Measurements from ENCODE around the gene ALDOB.

DNA sequence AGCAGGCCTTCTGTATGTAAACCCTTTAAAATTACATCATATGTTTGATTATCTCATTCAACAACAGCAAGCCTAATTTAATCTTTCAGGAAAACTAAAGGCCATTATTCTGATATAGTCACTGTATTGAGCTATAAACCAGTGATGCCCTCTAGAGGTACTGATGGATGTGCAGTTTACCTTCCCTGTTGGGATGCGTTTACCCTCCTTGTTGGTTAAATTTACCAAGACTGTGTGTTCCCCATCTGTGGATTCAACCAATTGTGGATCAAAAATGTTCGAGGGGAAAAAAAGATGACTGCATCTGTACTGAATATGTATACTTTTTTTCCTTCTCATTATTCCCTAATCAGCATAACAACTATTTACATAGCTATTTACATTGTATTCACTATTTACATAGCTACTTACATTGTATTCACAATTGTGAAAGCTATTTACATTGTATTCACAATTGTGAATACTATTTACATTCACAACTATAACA lies 47.0 kb downstream of the ALDOB start:
- TF ChIP-seq EZH2 (IDR thresholded peaks at IDR 0.05; ENCODE audit: borderline replicate concordance, insufficient read depth, low read length, poor library complexity, severe bottlenecking), result no peak
- TF ChIP-seq, protein P1, sequence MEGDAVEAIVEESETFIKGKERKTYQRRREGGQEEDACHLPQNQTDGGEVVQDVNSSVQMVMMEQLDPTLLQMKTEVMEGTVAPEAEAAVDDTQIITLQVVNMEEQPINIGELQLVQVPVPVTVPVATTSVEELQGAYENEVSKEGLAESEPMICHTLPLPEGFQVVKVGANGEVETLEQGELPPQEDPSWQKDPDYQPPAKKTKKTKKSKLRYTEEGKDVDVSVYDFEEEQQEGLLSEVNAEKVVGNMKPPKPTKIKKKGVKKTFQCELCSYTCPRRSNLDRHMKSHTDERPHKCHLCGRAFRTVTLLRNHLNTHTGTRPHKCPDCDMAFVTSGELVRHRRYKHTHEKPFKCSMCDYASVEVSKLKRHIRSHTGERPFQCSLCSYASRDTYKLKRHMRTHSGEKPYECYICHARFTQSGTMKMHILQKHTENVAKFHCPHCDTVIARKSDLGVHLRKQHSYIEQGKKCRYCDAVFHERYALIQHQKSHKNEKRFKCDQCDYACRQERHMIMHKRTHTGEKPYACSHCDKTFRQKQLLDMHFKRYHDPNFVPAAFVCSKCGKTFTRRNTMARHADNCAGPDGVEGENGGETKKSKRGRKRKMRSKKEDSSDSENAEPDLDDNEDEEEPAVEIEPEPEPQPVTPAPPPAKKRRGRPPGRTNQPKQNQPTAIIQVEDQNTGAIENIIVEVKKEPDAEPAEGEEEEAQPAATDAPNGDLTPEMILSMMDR (IDR thresholded peaks at IDR 0.05; ENCODE audit: poor library complexity, severe bottlenecking), result no peak
- no peak for TF ChIP-seq RAD21 (conservative IDR thresholded peaks at IDR 0.05)
- no peak for TF ChIP-seq EP300 (conservative IDR thresholded peaks at IDR 0.05; ENCODE audit: poor library complexity, severe bottlenecking)
- no peak for TF ChIP-seq TAF1 (IDR thresholded peaks at IDR 0.05; ENCODE audit: low read depth)
- no peak for TF ChIP-seq SMC3 (conservative IDR thresholded peaks at IDR 0.05; ENCODE audit: poor library complexity)
- no peak for TF ChIP-seq POLR2AphosphoS5 (IDR thresholded peaks at IDR 0.05)
- no peak for TF ChIP-seq MXI1 (conservative IDR thresholded peaks at IDR 0.05; ENCODE audit: poor library complexity, severe bottlenecking)

All from neural cell (in vitro differentiated cells).